GM12878 (cell line): ENCODE measurements around the gene KCNJ12. TPM values are rescaled to one million over a fixed set of nuclear protein-coding genes. Genes with fewer than 3 reads are reported as not detected.

Experiments used
- ATAC-seq: fragments of 200-7000 bp; cut with Tn5 transposase; 3 replicates; pipeline ENCODE4 v1.9.1; 2020; ENCODE audit warnings: mild to moderate bottlenecking, moderate library complexity
- BruUV-seq: library from RNA; stranded (reverse); fragments of 400-500 nt; replicated peaks from 2 replicates; lab custom pipeline; 2021; lab: Mats Ljungman, UMichigan
- CTCF ChIA-PET: fragments of 300-600 bp; sonication (Branson Sonifier 250); formaldehyde crosslinking; extraction: SDS; loops from one replicate; lab custom pipeline; 2021; ENCODE audit warnings: inconsistent platforms; lab: Yijun Ruan, JAX
- POLR2A ChIA-PET: fragments of 350-600 bp; formaldehyde crosslinking; extraction: SDS; loops from one replicate; lab custom pipeline; 2021; ENCODE audit warnings: inconsistent platforms; lab: Charles Lee
- RAD21 ChIA-PET: fragments of 300-600 bp; sonication (Branson Sonifier 250); formaldehyde crosslinking; loops from one replicate; lab custom pipeline; 2023; ENCODE audit warnings: antibody characterized with exemption; ENCODE audit not compliant: unreplicated experiment; lab: Charles Lee
- SMC1A ChIA-PET: fragments of 300-600 bp; sonication (Branson Sonifier 250); formaldehyde crosslinking; loops from one replicate; lab custom pipeline; 2023; ENCODE audit not compliant: unreplicated experiment, uncharacterized antibody; lab: Charles Lee
- DNase-seq: peaks from one replicate; pipeline ENCODE4 v3.0.0-alpha.2; 2011; ENCODE audit warnings: low read depth, low spot score
- FAIRE-seq: peaks from 3 replicates; lab custom pipeline; 2011; peaks lifted over from hg19 to GRCh38; lab: Jason Lieb, UNC
- H2AFZ ChIP-seq: 2 replicates; pipeline ENCODE4 v1.6.0; 2011; ENCODE audit warnings: low read depth, low read length, control low read depth; ENCODE audit not compliant: control insufficient read depth
- H3K27ac ChIP-seq: 2 replicates; pipeline ENCODE4 v1.5.1; 2011; ENCODE audit warnings: control low read depth; ENCODE audit not compliant: control insufficient read depth, insufficient read depth
- H3K27me3 ChIP-seq, 2 experiments: replicated peaks in 1 of 2; 2 replicates each; pipeline versions ENCODE4 v1.6.0 to v1.6.1; 2011; ENCODE audit warnings: low read length in 1 of 2; ENCODE audit not compliant: control insufficient read depth in 2 of 2, insufficient read depth in 2 of 2
- H3K36me3 ChIP-seq, 2 experiments: 2 replicates each; pipeline ENCODE4 v1.5.1; 2011; ENCODE audit warnings: low read length in 1 of 2; ENCODE audit not compliant: control insufficient read depth in 2 of 2, insufficient read depth in 2 of 2
- H3K4me1 ChIP-seq: 2 replicates; pipeline ENCODE4 v1.6.1; 2011; ENCODE audit warnings: mild to moderate bottlenecking, low read length, moderate library complexity, mixed read lengths; ENCODE audit not compliant: control insufficient read depth, insufficient read depth
- H3K4me2 ChIP-seq: 2 replicates; pipeline ENCODE4 v1.6.0; 2011; ENCODE audit warnings: control low read depth; ENCODE audit not compliant: control insufficient read depth, insufficient read depth
- H3K4me3 ChIP-seq: fragments of 200-600 bp; sonication (generic); 2 replicates; pipeline ENCODE4 v1.5.1; 2016
- H3K79me2 ChIP-seq: 2 replicates; pipeline ENCODE4 v1.6.0; 2011; ENCODE audit warnings: low read length; ENCODE audit not compliant: control insufficient read depth, insufficient read depth
- H3K9ac ChIP-seq: 2 replicates; pipeline ENCODE4 v1.8.0; 2011; ENCODE audit warnings: low read length, control low read depth, mixed read lengths; ENCODE audit not compliant: control insufficient read depth, insufficient read depth
- H3K9me3 ChIP-seq: replicated peaks from 3 replicates; pipeline ENCODE4 v1.5.1; 2011; ENCODE audit warnings: mild to moderate bottlenecking, low read length; ENCODE audit not compliant: control insufficient read depth, insufficient read depth
- H4K20me1 ChIP-seq: 2 replicates; pipeline ENCODE4 v1.6.0; 2011; ENCODE audit not compliant: control insufficient read depth, insufficient read depth
- BHLHE40 ChIP-seq, 2 experiments: fragments of 450-650 bp in 1 of 2; IDR thresholded peaks; 2 replicates each; pipeline ENCODE4 v1.6.1; 2011 to 2017; ENCODE audit warnings: low read depth in 2 of 2, borderline replicate concordance in 1 of 2, improper control_type of control experiment in 1 of 2, low read length in 1 of 2, mild to moderate bottlenecking in 1 of 2
- CHD2 ChIP-seq: IDR thresholded peaks from 2 replicates; pipeline ENCODE4 v1.6.1; 2011; ENCODE audit warnings: low read depth, low read length, improper control_type of control experiment, borderline replicate concordance
- IRF4 ChIP-seq: IDR thresholded peaks from 2 replicates; pipeline ENCODE4 v1.6.1; 2011; ENCODE audit warnings: low read depth, low read length
- MXI1 ChIP-seq: fragments of 150-350 bp; IDR thresholded peaks from 2 replicates; pipeline ENCODE4 v1.6.1; 2011; ENCODE audit warnings: low read depth, mild to moderate bottlenecking, inconsistent platforms, low read length, improper control_type of control experiment
- MYB ChIP-seq: fragments of 150-350 bp; IDR thresholded peaks from 2 replicates; pipeline ENCODE4 v1.6.1; 2014; ENCODE audit warnings: mild to moderate bottlenecking, low read depth, low read length, borderline replicate concordance
- NFXL1 ChIP-seq: fragments of 450-650 bp; IDR thresholded peaks from 2 replicates; pipeline ENCODE4 v1.6.1; 2017; ENCODE audit warnings: antibody characterized with exemption, mild to moderate bottlenecking, borderline replicate concordance
- NRF1 ChIP-seq: conservative IDR thresholded peaks from 2 replicates; pipeline ENCODE4 v1.6.1; 2011; ENCODE audit warnings: mild to moderate bottlenecking, low read depth, low read length, improper control_type of control experiment
- TARDBP ChIP-seq: IDR thresholded peaks from 2 replicates; pipeline ENCODE4 v1.6.1; 2016; ENCODE audit warnings: borderline replicate concordance
- WRNIP1 ChIP-seq: IDR thresholded peaks from 2 replicates; pipeline ENCODE4 v1.6.1; 2011; ENCODE audit warnings: low read depth, low read length, improper control_type of control experiment, borderline replicate concordance
- ZBTB4 ChIP-seq: fragments of 450-650 bp; formaldehyde crosslinking; IDR thresholded peaks from 2 replicates; pipeline ENCODE4 v1.4.0; 2022; ENCODE audit warnings: mild to moderate bottlenecking, moderate library complexity
- ZNF207 ChIP-seq: fragments of 450-650 bp; IDR thresholded peaks from 2 replicates; pipeline ENCODE4 v1.6.1; 2014; ENCODE audit warnings: antibody characterized with exemption, mild to moderate bottlenecking, borderline replicate concordance
- whole genome bisulfite sequencing: methylation state at CpG from one replicate; pipeline ENCODE4 v1.1.6; 2016; ENCODE audit warnings: low lambda C conversion rate; ENCODE audit not compliant: insufficient replicate concordance, insufficient coverage; ENCODE audit errors: missing lambda C conversion rate; 5-methylcytosine and 5-hydroxymethylcytosine counted together
- in situ Hi-C: fragments of 300-500 bp; cut with MboI; formaldehyde crosslinking; loops from 9 replicates; pipeline ENCODE4 v1.14.3; 2018; ENCODE audit warnings: mixed read lengths
- intact Hi-C: fragments of 100-400 bp; cut with micrococcal nuclease; formaldehyde crosslinking; loops from one replicate; pipeline ENCODE4 v1.14.2; 2022; ENCODE audit not compliant: unreplicated experiment
- polyA plus RNA-seq, 11 experiments: library from polyadenylated mRNA; depleted of rRNA in 4 of 11; unstranded in 6 of 11; stranded (reverse) in 5 of 11; fragments of >200 nt; fragmentation: Nextera tagmentation in 4 of 11; fragmentation: Illumina TruSeq in 1 of 11; extraction: Ambion mirVana in 4 of 11; extraction: Trizol in 1 of 11; gene quantifications; 1 replicate in 1 of 11; 2 replicates in 10 of 11; pipeline versions ENCODE4 v1.2.1 to v1.2.3, GENCODE V29; 2011 to 2016; ENCODE audit warnings: inconsistent platforms in 2 of 11, missing spikeins in 2 of 11, low read depth in 1 of 11
- total RNA-seq, 4 experiments: library from RNA; depleted of rRNA in 3 of 4; stranded (reverse); fragments of >200 nt in 3 of 4; fragmentation: Illumina TruSeq in 1 of 4; extraction: Trizol in 1 of 4; gene quantifications; 2 replicates each; pipeline versions ENCODE4 v1.2.1 to v1.2.3, GENCODE V29; 2013 to 2021

KCNJ12 gene
- total and polyA plus RNA-seq, 10 of the 15 experiments (the other 5 are each of a cell fraction or from before 2014, with no cell fraction given), result 0.04 to 0.21 (median 0.09) TPM; not detected in 3

GRCh38 chr17:21371511-21372081 lies 4.6 kb upstream of the KCNJ12 start:
- Histone ChIP-seq H3K79me2 (no peaks in the 10 kb centered on the region), H3K4me2 (no peak overlapping the region), H3K4me3 (no peak overlapping the region), H3K4me1 (no peaks in the 10 kb centered on the region; the same call in 1 of the 2 replicates), H3K9ac (no peak overlapping the region), H3K27me3 (no peaks in the 10 kb centered on the region; a peak in 1 of 4 replicates), H4K20me1 (no peaks in the 10 kb centered on the region), H3K27ac (no peak overlapping the region), H3K9me3 (no peaks in the 10 kb centered on the region), H2AFZ (no peak overlapping the region), H3K36me3 (no peaks in the 10 kb centered on the region)
- SMC1A ChIA-PET, result no interaction called here
- intact Hi-C loops, result no loop called here
- no peak for FAIRE-seq
- in situ Hi-C loops, result no loop called here
- CTCF ChIA-PET, result interaction anchor here (1.3 kb wide), 1 partner anchor 12 kb away, joined by 4 read pairs; no protein-coding TSS in a partner anchor
- RAD21 ChIA-PET, result no interaction called here
- BruUV-seq, result no TSS peak
- peak in 1 of 2 experiments; percentile 22; a peak in 1 of 4 replicates for TF ChIP-seq BHLHE40 (IDR thresholded peaks at IDR 0.05; ENCODE audit: borderline replicate concordance in 1 of 2, low read depth in 2 of 2, low read length in 1 of 2)
- no peak for TF ChIP-seq IRF4
- no peak for DNase-seq
- ATAC-seq, result no peak
- 54% methylated on average over 17 of the region's 17 CpGs for WGBS
- POLR2A ChIA-PET, result no interaction called here

GRCh38 chr17:21372256-21372954 lies 3.8 kb upstream of the KCNJ12 start:
- POLR2A ChIA-PET, result no interaction called here
- RAD21 ChIA-PET, result interaction anchor here (1.0 kb wide), 1 partner anchor 12 kb away, joined by 3 read pairs; no protein-coding TSS in a partner anchor
- ATAC-seq, result no peak
- no peak for FAIRE-seq
- Histone ChIP-seq H3K9ac (no peak overlapping the region), H3K36me3 (no peaks in the 10 kb centered on the region), H3K79me2 (no peaks in the 10 kb centered on the region), H3K27ac (no peak overlapping the region), H3K4me2 (no peak overlapping the region), H3K27me3 (no peaks in the 10 kb centered on the region; a peak in 2 of 4 replicates), H4K20me1 (no peaks in the 10 kb centered on the region), H3K9me3 (no peaks in the 10 kb centered on the region), H2AFZ (no peak overlapping the region), H3K4me1 (no peaks in the 10 kb centered on the region; the same call in 1 of the 2 replicates), H3K4me3 (no peak overlapping the region)
- DNase-seq, result no peak
- CTCF ChIA-PET, result interaction anchor here (0.7 to 1.4 kb wide), 3 partner anchors 11 to 96 kb away, joined by 3 to 5 read pairs (median 3); no protein-coding TSS in a partner anchor
- no TSS peak for BruUV-seq
- WGBS, result 21% methylated on average over 16 of the region's 16 CpGs
- SMC1A ChIA-PET, result no interaction called here
- in situ Hi-C loops (no loop called here), intact Hi-C loops (no loop called here)
- TF ChIP-seq MXI1, result no peak
- TF ChIP-seq NRF1, result no peak
- TF ChIP-seq ZNF207, result no peak
- no peak for TF ChIP-seq MYB
- no peak for TF ChIP-seq CHD2
- TF ChIP-seq ZBTB4 (CRISPR knock-in tag), result no peak
- TF ChIP-seq WRNIP1, result no peak
- TF ChIP-seq NFXL1, result no peak
- TF ChIP-seq TARDBP, result no peak
